Erythroblast (primary cell): Measurements from ENCODE around the gene SRSF4.

Experiments used
- GATA1 ChIP-seq: IDR thresholded peaks from 2 replicates; pipeline ENCODE4 v1.6.1; 2011; ENCODE audit warnings: low read depth, mild to moderate bottlenecking, control low read depth, low read length, moderate library complexity
- POLR2A ChIP-seq: IDR thresholded peaks from 2 replicates; pipeline ENCODE4 v1.6.1; 2011; ENCODE audit warnings: mild to moderate bottlenecking, low read length

DNA sequence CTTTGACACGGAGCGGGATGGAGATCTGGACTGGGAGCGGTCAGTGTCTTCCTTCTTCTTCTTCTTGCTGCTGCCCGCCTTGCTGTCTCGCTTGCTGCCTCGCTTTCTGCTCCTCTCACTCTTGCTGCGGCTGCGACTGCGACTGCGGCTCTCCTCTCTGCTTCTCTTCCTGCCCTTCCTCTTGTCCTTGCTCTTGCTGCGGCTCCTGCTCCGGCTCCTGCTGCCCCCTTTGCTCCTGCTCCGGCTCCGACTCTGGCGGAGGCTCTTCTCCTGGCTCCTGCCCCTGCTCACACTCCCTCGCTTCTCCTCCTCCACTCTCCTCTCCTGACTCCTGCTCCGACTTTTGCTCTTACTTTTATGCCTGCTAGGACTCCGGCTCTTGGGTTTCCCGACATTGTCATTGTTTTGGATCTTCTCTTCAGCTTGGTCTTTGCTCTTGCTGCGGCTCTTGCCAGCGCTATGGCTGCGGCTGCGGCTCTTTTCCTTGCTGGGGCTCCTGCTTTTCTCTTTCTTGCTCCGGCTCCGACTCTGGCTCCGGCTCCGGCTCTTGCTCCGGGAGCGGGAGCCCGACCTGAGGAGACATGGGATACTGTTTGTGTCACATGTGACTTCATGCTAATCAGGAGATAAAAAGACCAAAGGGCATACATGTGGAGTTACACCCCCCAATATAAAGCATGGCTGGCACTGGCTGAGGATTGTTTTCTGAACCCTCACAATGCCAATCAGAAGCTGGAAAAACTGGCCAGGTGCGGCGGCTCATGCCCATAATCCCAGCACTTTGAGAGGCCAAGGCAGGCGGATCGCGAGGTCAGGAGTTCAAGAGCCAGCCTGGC, 32.8 kb downstream of the SRSF4 start:
- TF ChIP-seq POLR2A (no peak), GATA1 (no peak)
